ENCODE measurements around the gene NT5C1B.

The NT5C1B gene

GRCh38 chr2:18599509-18600254 is 10.3 kb upstream of the NT5C1B start:
- DNase-seq (ENCODE audit: low read depth in 2 of 2), result no peak

- DNase-seq (ENCODE audit: low read depth in 2 of 2), result no peak
Measured at GRCh38 chr2:18598848-18599484, 9.6 kb upstream of the NT5C1B start.

DNA sequence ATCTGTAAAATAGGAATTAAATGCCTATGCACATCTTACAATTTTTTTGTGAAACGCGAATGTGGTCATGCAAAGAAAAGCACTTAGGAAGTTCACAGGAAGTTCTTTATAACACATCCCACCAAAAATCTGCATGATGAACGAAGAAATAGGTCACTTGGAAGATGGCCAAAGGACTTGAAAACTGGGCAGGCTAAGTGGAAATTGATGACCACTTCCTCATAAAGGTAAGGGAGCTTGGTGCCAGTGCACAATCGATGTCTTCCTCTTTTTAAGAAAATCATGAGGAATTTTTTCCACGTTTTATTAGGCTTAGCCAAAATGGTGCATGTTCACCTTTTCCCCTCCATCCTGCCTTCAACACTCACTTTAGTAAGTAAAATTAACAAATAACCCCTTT is 8.2 kb upstream of the NT5C1B start:
- DNase-seq (ENCODE audit: low read depth in 2 of 2), result no peak

DNA sequence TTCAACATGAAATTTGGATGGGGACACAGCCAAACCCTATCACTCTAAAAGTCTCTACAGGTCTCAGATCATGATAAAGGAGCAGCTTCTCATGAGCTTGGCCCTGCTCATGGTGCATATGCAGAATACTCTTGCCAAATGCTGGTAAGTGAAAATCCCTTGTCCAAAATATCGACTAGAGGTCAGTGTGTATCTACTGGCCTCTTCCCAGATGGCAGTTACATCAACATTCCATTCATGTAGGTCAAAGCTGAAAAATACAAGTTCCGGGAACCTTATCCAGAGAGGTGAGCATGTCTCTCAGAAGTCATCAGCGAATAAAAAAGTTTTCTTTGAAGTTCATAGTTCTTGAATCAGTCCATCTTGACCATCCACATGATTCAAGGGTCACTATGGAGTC is 7.6 kb upstream of the NT5C1B start:
- DNase-seq (ENCODE audit: low read depth in 2 of 2), result no peak

DNA sequence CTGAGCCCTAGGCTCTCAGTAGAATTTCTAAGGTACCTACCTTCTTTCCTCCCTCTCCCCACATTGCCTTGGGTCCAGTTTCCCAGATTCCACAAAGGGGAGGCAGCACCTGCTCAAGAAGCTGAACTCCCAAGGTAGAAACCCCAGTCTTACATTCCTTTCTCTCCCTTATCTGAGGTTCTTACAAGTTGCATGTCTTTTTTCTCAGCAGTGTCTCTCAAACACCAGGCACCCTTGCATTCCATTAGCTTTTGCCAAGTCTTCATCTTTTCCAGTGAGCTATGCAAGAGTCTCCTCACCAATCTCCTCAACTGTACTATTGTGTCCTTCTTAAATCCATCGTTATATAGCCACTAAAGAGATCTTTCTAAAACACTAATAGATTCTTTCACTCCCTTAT is 4.1 kb upstream of the NT5C1B start:
- DNase-seq (ENCODE audit: low read depth in 2 of 2), result no peak

- no peak for DNase-seq (ENCODE audit: low read depth in 2 of 2)
Measured at GRCh38 chr2:18592372-18592771, 3.0 kb upstream of the NT5C1B start.

- DNase-seq (ENCODE audit: low read depth in 2 of 2), result no peak
Measured at GRCh38 chr2:18588802-18589201, 567 bp downstream of the NT5C1B start.

GRCh38 chr2:18588049-18588448 is 1.3 kb downstream of the NT5C1B start:
- no peak for DNase-seq (ENCODE audit: low read depth in 2 of 2)

- DNase-seq (ENCODE audit: low read depth in 2 of 2), result no peak
Measured at GRCh38 chr2:18585526-18585925, 3.8 kb downstream of the NT5C1B start.

GRCh38 chr2:18584608-18584954 is 4.8 kb downstream of the NT5C1B start:
- DNase-seq (ENCODE audit: low read depth in 2 of 2), result no peak

DNA sequence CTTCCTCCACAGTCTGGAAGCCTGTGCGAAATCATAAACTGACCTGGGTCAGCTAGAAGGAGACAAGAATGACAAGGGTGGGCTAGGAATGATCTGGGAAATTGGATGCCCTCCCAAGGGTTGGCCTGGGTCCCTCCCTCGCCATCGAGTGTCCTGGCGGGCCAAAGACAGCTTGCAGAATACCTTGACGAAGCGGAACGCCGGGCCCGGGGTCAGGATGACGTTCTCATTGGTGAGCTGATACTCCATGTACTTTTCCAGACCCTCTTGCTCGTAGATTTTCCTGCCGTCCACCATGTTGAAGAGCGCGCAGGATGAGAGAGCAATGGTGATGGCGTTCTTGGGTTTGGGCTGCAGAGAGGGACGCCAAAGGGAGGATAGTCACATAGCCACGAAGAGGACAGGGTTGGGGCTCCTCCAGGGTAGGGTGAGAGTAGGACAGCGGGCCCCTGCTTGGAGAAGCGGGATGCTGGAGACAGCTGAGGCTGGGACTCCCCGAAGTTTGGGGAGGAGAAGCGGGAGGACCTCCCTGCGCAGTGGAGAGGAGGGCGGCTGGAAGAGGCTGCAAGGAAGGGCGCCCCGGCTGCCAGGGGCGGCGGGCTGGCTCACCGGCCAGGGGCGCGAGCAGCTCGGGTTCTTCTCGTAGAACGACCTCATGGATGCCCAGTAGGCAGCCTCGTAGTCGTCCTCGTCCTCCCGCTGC is 5.3 kb downstream of the NT5C1B start:
- no peak for DNase-seq (ENCODE audit: low read depth in 2 of 2)

- no peak for DNase-seq (ENCODE audit: low read depth in 2 of 2)
Measured at GRCh38 chr2:18580606-18581005, 8.8 kb downstream of the NT5C1B start.

- DNase-seq (ENCODE audit: low read depth in 2 of 2), result no peak
Measured at GRCh38 chr2:18578033-18578432, 11.3 kb downstream of the NT5C1B start.

GRCh38 chr2:18566145-18566769 is 23.1 kb downstream of the NT5C1B start:
- no peak for DNase-seq (ENCODE audit: low read depth in 2 of 2)

- DNase-seq (ENCODE audit: low read depth in 2 of 2), result no peak
Measured at GRCh38 chr2:18560797-18561085, 28.6 kb downstream of the NT5C1B start.

DNA sequence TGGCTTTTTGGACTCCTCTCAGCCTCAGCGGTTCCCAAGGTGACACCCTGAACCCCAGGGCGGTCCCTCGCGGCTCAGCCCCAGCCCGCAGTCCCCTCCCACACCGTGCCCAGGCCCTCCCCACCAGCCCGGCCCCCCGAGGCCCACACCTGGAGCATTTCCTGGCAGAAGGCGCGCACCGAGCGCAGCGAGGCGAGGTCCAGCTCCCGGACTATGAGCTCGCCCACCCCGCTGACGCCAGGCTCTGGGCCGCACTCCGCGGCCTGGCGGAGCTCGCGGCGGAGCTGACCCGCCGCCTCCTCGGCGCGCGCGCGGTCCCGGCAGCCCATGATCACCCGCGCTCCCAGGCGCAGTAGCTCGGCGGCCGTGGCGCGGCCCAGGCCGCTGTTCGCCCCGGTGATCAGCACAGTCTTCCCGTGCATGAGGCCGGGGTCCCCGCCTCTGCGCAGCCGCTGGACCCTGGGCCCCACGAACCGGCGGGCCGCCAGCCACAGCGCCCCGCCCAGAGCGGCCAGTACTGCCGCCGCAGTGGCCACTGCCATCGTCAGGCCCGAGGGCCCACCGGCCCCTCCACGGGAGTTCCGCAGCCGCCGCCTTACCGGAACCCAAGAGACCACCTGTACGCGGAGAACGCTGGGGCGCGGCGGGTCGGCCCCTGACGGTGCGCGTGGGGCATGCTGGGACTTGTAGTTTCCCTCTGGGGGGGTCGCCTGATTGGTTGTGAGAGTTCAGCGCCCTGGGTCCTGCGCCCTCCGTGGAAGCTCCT is 29.2 kb downstream of the NT5C1B start, which contains the start of gene RDH14:
RDH14 (minus strand) TSS at position 623 of the 766 bp plus-strand sequence; CDS start at position 542, 81 bp downstream.
- DNase-seq (ENCODE audit: low read depth in 2 of 2), result peak; percentile 88 to 90

GRCh38 chr2:18559531-18560030 is 29.8 kb downstream of the NT5C1B start:
- DNase-seq (ENCODE audit: low read depth in 2 of 2), result no peak

GRCh38 chr2:18558458-18558857 is 30.9 kb downstream of the NT5C1B start:
- no peak for DNase-seq (ENCODE audit: low read depth in 2 of 2)

- DNase-seq (ENCODE audit: low read depth in 2 of 2), result no peak
Measured at GRCh38 chr2:18557121-18557520, 32.2 kb downstream of the NT5C1B start.

DNA sequence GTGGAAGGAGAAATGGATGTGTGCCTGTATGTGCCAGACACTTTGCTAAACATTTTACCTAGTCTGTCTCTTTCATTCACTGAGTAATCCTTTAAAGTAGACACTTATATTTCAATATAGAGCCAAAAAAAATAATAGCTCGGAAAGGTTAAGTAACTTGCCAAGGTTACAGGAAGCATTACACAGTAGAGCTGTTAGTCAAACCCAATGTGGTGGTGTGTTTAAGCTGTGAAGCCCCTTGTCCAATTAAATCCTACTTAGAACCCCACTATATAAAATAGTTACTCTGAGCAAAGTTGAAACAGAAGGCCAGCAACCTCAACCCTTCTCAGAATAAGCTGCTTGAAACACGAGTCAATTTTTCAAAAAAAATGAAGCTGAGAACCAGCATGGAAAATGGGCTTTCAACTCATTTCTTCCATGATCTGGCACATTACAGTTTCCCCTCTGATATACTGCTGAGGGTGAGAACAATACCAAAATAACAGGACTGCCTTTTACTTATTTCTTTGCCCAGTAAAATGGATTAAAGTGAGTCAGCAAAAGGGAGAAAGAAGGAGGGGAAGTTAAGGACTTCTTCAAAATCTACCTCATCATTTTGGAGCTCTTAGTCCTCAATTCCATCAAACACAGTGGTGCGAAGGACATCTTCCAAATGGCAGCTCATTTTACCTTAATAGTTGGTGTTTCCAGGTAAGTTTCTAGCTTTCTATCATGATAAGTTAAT is 36.9 kb downstream of the NT5C1B start:
- no peak for DNase-seq (ENCODE audit: low read depth in 2 of 2)

- DNase-seq (ENCODE audit: low read depth in 2 of 2), result no peak
Measured at GRCh38 chr2:18551623-18552022, 37.7 kb downstream of the NT5C1B start.
